Lower leg skin (tissue), 4 donors: ENCODE data around the gene EIF3CL. TPM values are rescaled to one million over a fixed set of nuclear protein-coding genes. Genes with fewer than 3 reads are reported as not detected.
"Not testable (repeated sequence)": the region's sequence is repeated elsewhere in the genome, so short reads cannot be mapped to it uniquely, and the experiment has no call there.

Source experiments
- DNase-seq, 2 donors: peaks; one replicate each; pipeline ENCODE4 v3.0.0-alpha.2; 2019; ENCODE audit warnings: low spot score in 2 of 2
- H3K4me3 ChIP-seq: fragments of 200-600 bp; sonication (generic); 2 replicates; pipeline ENCODE4 v1.5.1; 2017; ENCODE audit warnings: mild to moderate bottlenecking, low read depth; ENCODE audit not compliant: poor library complexity, severe bottlenecking
- WGBS, 2 donors: methylation state at CpG; one replicate each; pipeline ENCODE4 v1.1.5; 2018; 5-methylcytosine and 5-hydroxymethylcytosine counted together
- intact Hi-C: fragments of 100-400 bp; cut with DNase I; formaldehyde crosslinking; loops from one replicate; pipeline ENCODE4 v1.15.0; 2023; ENCODE audit warnings: low total_unique reads
- total RNA-seq, 4 donors: library from RNA; depleted of rRNA; stranded (reverse); fragments of >200 nt; gene quantifications; one replicate each; pipeline ENCODE4 v1.1.0, GENCODE V29; 2016

EIF3CL gene, protein sequence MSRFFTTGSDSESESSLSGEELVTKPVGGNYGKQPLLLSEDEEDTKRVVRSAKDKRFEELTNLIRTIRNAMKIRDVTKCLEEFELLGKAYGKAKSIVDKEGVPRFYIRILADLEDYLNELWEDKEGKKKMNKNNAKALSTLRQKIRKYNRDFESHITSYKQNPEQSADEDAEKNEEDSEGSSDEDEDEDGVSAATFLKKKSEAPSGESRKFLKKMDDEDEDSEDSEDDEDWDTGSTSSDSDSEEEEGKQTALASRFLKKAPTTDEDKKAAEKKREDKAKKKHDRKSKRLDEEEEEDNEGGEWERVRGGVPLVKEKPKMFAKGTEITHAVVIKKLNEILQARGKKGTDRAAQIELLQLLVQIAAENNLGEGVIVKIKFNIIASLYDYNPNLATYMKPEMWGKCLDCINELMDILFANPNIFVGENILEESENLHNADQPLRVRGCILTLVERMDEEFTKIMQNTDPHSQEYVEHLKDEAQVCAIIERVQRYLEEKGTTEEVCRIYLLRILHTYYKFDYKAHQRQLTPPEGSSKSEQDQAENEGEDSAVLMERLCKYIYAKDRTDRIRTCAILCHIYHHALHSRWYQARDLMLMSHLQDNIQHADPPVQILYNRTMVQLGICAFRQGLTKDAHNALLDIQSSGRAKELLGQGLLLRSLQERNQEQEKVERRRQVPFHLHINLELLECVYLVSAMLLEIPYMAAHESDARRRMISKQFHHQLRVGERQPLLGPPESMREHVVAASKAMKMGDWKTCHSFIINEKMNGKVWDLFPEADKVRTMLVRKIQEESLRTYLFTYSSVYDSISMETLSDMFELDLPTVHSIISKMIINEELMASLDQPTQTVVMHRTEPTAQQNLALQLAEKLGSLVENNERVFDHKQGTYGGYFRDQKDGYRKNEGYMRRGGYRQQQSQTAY
- 100 to 1,000 TPM; 141 to 285 (median 156) TPM for total RNA-seq

DNA sequence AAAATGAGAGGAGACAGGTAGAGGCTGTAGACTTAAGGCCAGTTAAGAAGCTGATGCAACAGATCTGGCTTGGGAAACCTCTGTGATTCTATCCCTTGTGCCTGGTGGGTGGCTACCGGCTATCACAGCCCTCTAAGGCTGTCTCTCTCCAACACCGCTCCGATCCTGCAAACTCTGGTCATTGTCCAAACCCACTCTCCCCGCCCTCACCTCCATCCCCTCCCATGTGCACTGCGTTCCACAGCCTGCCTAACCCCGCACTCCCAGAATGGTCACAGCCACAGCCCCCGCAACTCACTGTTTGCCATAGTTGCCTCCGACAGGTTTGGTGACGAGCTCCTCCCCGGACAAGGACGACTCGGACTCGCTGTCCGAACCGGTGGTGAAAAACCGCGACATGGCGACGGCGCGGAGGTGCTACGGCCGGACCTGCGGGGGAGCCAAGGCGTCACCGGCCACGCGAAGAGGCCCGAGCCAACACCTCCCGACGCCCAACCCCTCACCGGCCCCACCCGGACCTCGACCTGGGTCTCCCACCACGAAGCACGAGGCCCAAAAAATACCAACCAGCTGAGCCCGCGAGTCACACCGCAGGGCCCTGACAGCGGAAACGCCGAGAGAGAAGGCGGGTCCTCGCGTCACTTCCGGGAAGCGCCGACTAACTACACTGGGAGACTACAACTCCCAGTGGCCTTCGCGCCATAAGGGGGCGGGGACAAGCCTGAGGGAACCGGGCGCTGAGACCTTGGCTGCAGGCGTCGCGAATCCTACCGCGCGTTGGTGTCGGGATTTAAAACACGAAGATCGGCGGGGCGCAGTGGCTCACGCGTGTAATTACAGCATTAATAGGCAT lies at the start of gene EIF3CL:
EIF3CL (minus strand) TSS at position 622 of the 853 bp plus-strand sequence; CDS start at position 399, 223 bp downstream.
- DNase-seq, H3K4me3 ChIP-seq, intact Hi-C loops: not testable (repeated sequence)
- no CpG with 5 or more reads among the region's 66 CpGs for WGBS, 2 donors

DNA sequence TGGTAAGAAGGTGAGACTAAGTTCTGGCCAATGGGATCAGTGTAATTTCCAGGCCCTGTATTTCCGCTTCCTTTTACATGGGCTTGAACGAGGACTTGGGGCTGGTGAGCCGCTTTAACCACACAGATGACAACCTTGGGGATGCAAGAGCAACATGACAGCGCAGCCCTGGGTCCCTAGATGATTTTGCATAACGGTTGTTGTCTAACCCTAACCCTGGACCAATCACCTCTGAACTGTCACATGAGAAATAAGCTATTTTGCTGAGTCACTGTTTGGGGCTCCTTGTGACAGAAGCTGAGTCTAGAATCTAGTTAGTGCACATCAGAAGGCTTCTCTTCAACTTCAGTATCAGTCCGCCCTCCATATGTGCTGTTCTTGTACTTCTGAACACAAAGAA lies 43.4 kb upstream of the EIF3CL start:
- DNase-seq, H3K4me3 ChIP-seq, intact Hi-C loops: not testable (repeated sequence)
- no CpG with 5 or more reads among the region's 6 CpGs for WGBS, 2 donors

- H3K4me3 ChIP-seq, intact Hi-C loops, DNase-seq: not testable (repeated sequence)
- no CpG with 5 or more reads among the region's 4 CpGs for WGBS, 2 donors
Measured at GRCh38 chr16:28446388-28446787, 42.7 kb upstream of the EIF3CL start.

DNA sequence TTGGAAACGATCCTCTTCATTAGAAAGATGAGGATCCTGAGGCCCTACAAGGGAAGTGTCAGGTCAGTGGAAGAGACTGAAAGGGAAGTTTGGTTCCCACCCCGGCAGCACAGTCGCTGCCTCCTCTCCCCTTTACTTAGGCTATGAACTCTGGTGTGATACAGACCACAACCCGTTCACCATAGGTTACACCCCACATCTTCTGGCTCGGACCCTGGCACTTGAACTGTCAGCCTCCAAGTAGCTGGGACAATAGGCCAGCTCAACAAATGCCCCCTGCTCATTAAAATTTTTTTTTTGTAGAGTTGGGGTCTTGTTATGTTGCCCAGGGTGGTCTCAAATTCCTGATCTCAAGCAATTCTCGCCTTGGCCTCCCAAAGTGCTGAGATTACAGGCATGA lies 40.3 kb upstream of the EIF3CL start:
- WGBS, 2 donors: 67 to 88% methylated on average over 4 of the region's 6 CpGs
- DNase-seq, intact Hi-C loops, H3K4me3 ChIP-seq: not testable (repeated sequence)

- DNase-seq: peak in 1 of 2 donors; percentile 81
- 52 to 74% methylated on average over 3 to 4 of the region's 6 CpGs for WGBS, 2 donors
- H3K4me3 ChIP-seq, intact Hi-C loops: not testable (repeated sequence)
Measured at GRCh38 chr16:28438899-28439298, 35.3 kb upstream of the EIF3CL start.

GRCh38 chr16:28435340-28435739 lies 31.7 kb upstream of the EIF3CL start:
- DNase-seq: peak in 1 of 2 donors; percentile 72
- H3K4me3 ChIP-seq, intact Hi-C loops: not testable (repeated sequence)
- 97% methylated on average over 11 of the region's 29 CpGs; no CpG with 5 or more reads in 1 of the 2 donors for WGBS, 2 donors

GRCh38 chr16:28426060-28426680 lies 22.5 kb upstream of the EIF3CL start:
- no CpG with 5 or more reads among the region's 10 CpGs for WGBS, 2 donors
- intact Hi-C loops, H3K4me3 ChIP-seq, DNase-seq: not testable (repeated sequence)

DNA sequence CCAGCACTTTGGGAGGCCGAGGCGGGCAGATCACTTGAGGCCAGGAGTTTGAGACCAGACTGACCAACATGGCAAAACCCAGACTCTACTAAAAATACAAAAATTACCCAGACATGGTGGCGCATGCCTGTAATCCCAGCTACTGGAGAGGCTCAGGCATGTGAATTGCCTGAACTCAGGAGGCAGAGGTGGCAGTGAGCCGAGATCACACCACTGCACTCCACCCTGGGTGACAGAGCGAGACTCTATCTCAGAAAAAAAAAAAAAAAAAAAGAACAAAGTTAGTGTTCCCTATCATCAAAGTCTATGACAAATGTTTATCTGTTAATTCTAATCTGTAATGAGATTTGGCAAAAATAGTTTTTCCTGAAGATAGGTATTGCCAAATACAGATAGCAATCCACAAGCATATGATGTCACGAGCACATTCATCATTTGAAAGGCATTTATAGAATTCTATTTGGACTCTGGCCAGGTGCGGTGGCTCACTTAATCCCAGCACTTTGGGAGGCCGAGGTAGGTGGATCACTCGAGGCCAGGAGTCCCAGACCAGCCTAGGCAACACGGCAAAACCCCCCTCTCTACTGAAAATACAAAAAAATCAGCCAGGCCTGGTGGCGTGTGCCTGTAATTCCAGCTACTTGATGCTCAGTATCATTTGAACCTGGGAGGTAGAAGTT lies 17.6 kb upstream of the EIF3CL start:
- DNase-seq, intact Hi-C loops, H3K4me3 ChIP-seq: not testable (repeated sequence)
- WGBS, 2 donors: no CpG with 5 or more reads among the region's 11 CpGs

DNA sequence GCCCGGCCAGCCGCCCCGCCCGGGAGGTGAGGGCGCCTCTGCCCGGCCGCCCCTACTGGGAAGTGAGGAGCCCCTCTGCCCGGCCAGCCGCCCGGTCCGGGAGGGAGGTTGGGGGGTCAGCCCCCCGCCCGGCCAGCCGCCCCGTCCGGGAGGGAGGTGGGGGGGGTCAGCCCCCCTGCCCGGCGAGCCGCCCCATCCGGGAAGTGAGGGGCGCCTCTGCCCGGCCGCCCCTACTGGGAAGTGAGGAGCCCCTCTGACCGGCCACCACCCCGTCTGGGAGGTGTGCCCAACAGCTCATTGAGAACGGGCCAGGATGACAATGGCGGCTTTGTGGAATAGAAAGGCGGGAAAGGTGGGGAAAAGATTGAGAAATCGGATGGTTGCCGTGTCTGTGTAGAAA lies 13.4 kb upstream of the EIF3CL start:
- WGBS, 2 donors: 89 to 98% methylated on average over 8 to 16 of the region's 30 CpGs
- DNase-seq, H3K4me3 ChIP-seq: not testable (repeated sequence)

GRCh38 chr16:28414530-28414929 lies 10.9 kb upstream of the EIF3CL start:
- H3K4me3 ChIP-seq, intact Hi-C loops: not testable (repeated sequence)
- WGBS, 2 donors: 86 to 87% methylated on average over 8 to 15 of the region's 18 CpGs
- DNase-seq: peak in 1 of 2 donors; percentile 54

More for the DNA sequence above, 13.4 kb upstream of the EIF3CL start:
- intact Hi-C loops: not testable (repeated sequence)

DNA sequence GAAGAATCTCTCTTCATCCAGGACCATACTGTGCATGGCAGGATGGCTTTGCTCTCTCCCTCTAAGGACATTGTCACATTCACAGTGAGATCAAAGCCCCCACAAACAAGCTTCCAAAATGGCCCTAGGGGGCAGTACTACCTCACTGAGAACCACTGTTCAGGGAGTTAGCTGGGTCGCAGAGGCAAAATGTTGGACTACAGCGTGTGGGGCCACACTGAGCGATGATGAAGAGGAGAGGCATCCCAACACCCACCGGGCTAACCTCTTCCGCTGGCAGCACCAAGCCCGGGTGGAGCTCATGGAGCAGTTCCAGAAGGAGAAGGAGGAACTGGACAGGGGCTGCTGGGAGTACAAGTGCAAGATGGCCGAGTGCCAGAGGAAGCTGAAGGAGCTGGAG lies 9.9 kb upstream of the EIF3CL start:
- no CpG with 5 or more reads among the region's 7 CpGs for WGBS, 2 donors
- H3K4me3 ChIP-seq, DNase-seq, intact Hi-C loops: not testable (repeated sequence)

- H3K4me3 ChIP-seq, DNase-seq, intact Hi-C loops: not testable (repeated sequence)
- WGBS, 2 donors: no CpG with 5 or more reads among the region's 5 CpGs
Measured at GRCh38 chr16:28392054-28392453, 11.6 kb downstream of the EIF3CL start.

GRCh38 chr16:28382177-28382867 lies 21.3 kb downstream of the EIF3CL start:
- WGBS, 2 donors: 93% methylated on average over 2 of the region's 10 CpGs; no CpG with 5 or more reads in 1 of the 2 donors

More at GRCh38 chr16:28382177-28382867, 21.3 kb downstream of the EIF3CL start:
- H3K4me3 ChIP-seq, intact Hi-C loops, DNase-seq: not testable (repeated sequence)
